UCSD-AML1 (cell line): ENCODE measurements around the gene NINJ2.

Source experiments
- DNase-seq: peaks from one replicate; lab custom pipeline; 2025; ENCODE audit not compliant: unreplicated experiment; lab: John Stamatoyannopoulos, UW

Gene NINJ2

GRCh38 chr12:535396-535795 lies 127.8 kb downstream of the NINJ2 start:
- no peak for DNase-seq

GRCh38 chr12:534216-534615 lies 129.0 kb downstream of the NINJ2 start:
- DNase-seq = no peak

GRCh38 chr12:533718-534117 lies 129.5 kb downstream of the NINJ2 start:
- no peak for DNase-seq

GRCh38 chr12:532908-533565 lies 130.2 kb downstream of the NINJ2 start:
- no peak for DNase-seq

GRCh38 chr12:531951-532585 lies 131.2 kb downstream of the NINJ2 start:
- DNase-seq = no peak

GRCh38 chr12:530821-531220 lies 132.4 kb downstream of the NINJ2 start:
- DNase-seq = no peak

GRCh38 chr12:530308-530707 lies 132.9 kb downstream of the NINJ2 start:
- no peak for DNase-seq

- no peak for DNase-seq
These were observed 135.5 kb downstream of the NINJ2 start for GRCh38 chr12:527729-528128.

GRCh38 chr12:527241-527640 lies 136.0 kb downstream of the NINJ2 start:
- no peak for DNase-seq

- no peak for DNase-seq
These were observed 137.2 kb downstream of the NINJ2 start for GRCh38 chr12:526089-526488.

- DNase-seq = no peak
These were observed 138.9 kb downstream of the NINJ2 start for GRCh38 chr12:524167-524951.

- DNase-seq = no peak
These were observed 140.4 kb downstream of the NINJ2 start for GRCh38 chr12:522692-523378.

GRCh38 chr12:520119-520518 lies 143.1 kb downstream of the NINJ2 start:
- DNase-seq = no peak

GRCh38 chr12:517538-517937 lies 145.7 kb downstream of the NINJ2 start:
- DNase-seq = no peak
